C4-2B (cell line): ENCODE data around the gene RWDD3.

Experiments used
- CTCF ChIP-seq: fragments of 450-650 bp; conservative IDR thresholded peaks from 2 replicates; pipeline ENCODE4 v1.5.1; 2017; ENCODE audit warnings: mild to moderate bottlenecking
- ZFX ChIP-seq: fragments of 450-650 bp; IDR thresholded peaks from 2 replicates; pipeline ENCODE4 v1.6.1; 2017

- TF ChIP-seq CTCF: no peak
- no peak for TF ChIP-seq ZFX
These were observed 44.4 kb downstream of the RWDD3 start for GRCh38 chr1:95278173-95279006.
